Measurements from ENCODE around the gene NARF.

DNA sequence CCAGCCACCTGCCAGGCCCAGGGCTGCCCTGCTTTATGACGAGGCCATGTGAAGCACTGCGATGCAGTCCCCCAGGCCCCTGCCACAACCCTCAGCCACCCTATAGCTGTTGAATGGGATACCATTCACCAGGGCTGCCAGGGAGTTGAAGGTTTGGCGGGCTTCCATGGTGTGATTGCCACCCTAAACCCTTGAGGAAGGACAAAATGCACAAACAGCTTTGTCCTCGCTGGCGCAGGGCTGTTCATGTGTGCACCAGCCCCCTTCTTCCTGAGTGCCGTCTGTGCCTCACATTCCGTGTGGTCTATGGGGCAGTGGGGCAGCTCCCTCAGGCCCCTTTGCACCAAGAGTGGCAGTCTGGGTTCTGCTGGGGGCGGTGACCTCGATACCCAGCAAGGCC lies 25.3 kb downstream of the NARF start:
- TF ChIP-seq CTCF (IDR thresholded peaks at IDR 0.05) (no peak), POLR2AphosphoS5 (IDR thresholded peaks at IDR 0.05) (no peak), POLR2A (IDR thresholded peaks at IDR 0.05) (no peak), EP300 (IDR thresholded peaks at IDR 0.05; ENCODE audit: low read depth) (no peak)

Measured in transverse colon (tissue), 4 donors.